GM21360 (cell line): ENCODE data around the gene GCNT2.
"Not testable (repeated sequence)": the region's sequence is repeated elsewhere in the genome, so short reads cannot be mapped to it uniquely, and the experiment has no call there.

Experiments used
- ATAC-seq: cut with Tn5 transposase; IDR thresholded peaks from one replicate; pipeline ENCODE4 v1.9.1; 2021; ENCODE audit warnings: mild to moderate bottlenecking, moderate library complexity; ENCODE audit not compliant: unreplicated experiment

GCNT2 gene

DNA sequence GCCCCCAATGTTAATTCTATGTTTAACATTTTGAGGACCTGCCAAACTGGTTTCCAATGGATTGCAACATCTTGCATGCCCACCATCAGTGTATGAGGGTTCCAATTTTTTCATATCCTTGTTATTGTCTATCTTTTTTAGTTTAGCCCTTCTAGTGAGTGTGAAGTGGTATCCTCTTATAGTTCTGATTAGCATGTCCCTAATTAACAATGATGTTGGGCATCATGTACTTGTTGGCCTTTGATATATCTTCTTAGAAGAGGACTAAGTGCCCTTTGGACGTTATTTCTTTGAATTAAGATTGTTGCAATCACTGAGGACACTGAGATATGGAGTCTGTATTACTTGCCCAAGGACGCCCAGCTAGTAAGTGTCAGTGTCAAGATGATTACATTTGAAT is 22.3 kb downstream of the GCNT2 start:
- no peak for ATAC-seq

- no peak for ATAC-seq
These were observed 24.3 kb downstream of the GCNT2 start for GRCh38 chr6:10545482-10545881.

GRCh38 chr6:10547809-10548208 is 26.7 kb downstream of the GCNT2 start:
- ATAC-seq: no peak

- no peak for ATAC-seq
These were observed 29.6 kb downstream of the GCNT2 start for GRCh38 chr6:10550764-10551163.

DNA sequence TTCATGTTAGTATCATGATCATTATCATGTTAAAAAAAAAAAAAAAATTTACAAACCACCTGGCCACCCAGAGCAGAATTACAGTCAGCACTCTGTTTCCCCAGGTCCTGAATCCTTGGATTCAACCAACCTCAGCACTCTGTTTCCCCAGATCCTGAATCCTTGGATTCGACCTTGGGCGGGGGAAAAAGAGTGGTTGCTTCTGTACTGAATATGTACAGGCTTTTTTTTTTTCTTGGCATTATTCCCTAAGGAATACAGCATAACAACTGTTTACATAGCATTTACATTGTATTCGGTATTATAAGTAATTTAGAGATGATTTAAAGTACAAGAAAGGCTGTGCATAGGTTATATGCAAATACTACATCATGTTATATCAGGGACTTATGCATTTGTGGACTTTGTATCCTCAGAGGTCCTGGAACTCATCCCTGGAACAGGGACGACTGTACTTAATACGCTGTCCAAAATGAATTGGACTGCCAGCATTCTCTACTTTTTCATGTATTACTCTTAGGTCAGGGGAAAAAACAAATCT is 31.2 kb downstream of the GCNT2 start:
- ATAC-seq: no peak

DNA sequence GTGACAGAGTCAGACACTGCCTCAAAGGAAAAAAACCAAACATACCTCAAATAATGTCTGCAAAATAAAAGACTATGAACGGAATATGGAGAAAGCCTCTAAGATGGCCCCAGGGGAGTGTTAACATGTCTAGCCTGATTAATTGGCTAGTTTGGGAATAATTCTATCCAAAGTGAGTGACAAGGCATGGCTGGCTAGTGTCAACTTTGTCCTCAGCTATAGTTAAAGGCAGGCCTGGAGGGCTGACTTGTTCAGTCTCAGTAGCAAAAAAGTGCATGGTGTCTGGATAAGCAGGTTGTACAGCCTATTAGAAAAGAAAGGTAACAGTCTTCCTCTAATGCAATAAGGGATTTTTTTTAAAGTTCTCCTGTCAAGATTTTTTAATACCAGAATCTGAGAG is 32.7 kb downstream of the GCNT2 start:
- no peak for ATAC-seq

DNA sequence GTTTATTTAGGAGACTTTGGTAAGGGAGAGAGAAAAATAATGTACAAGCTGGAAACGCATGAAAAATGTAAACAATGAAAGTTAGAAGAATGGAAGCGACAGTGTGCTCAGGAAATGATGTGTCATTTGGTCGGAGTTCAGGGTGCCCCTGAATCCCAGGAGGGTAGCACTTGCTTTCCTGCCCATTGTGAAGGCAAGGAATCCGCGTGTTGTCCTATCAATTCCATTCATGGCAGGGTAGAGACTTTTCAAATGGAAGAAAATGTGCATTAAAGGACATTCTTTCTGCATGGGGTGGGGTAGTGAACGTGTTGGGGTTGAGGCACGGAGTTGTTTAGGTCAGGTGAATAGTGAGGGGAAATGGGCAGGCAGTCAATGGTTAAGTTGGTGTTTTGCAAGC is 33.7 kb downstream of the GCNT2 start:
- ATAC-seq: no peak

GRCh38 chr6:10555625-10556309 is 34.6 kb downstream of the GCNT2 start:
- no peak for ATAC-seq

- ATAC-seq: no peak
These were observed 35.4 kb downstream of the GCNT2 start for GRCh38 chr6:10556589-10556988.

- no peak for ATAC-seq
These were observed 35.8 kb downstream of the GCNT2 start for GRCh38 chr6:10556992-10557391.

GRCh38 chr6:10557913-10558312 is 36.8 kb downstream of the GCNT2 start:
- ATAC-seq: no peak

- ATAC-seq: no peak
These were observed 37.4 kb downstream of the GCNT2 start for GRCh38 chr6:10558565-10558964.

- no peak for ATAC-seq
These were observed 38.5 kb downstream of the GCNT2 start for GRCh38 chr6:10559522-10560152.

GRCh38 chr6:10561611-10562199 is 40.6 kb downstream of the GCNT2 start:
- ATAC-seq: no peak

- ATAC-seq: no peak
These were observed 44.0 kb downstream of the GCNT2 start for GRCh38 chr6:10564975-10565673.

GRCh38 chr6:10565913-10566312 is 44.8 kb downstream of the GCNT2 start:
- no peak for ATAC-seq

GRCh38 chr6:10567256-10568026 is 46.3 kb downstream of the GCNT2 start:
- ATAC-seq: no peak

- no peak for ATAC-seq
These were observed 48.4 kb downstream of the GCNT2 start for GRCh38 chr6:10569392-10570127.

- ATAC-seq: not testable (repeated sequence)
These were observed 54.4 kb downstream of the GCNT2 start for GRCh38 chr6:10575519-10575918.

GRCh38 chr6:10576226-10576625 is 55.1 kb downstream of the GCNT2 start:
- ATAC-seq: no peak
